ENCODE measurements around the gene AMH.

The AMH gene

DNA sequence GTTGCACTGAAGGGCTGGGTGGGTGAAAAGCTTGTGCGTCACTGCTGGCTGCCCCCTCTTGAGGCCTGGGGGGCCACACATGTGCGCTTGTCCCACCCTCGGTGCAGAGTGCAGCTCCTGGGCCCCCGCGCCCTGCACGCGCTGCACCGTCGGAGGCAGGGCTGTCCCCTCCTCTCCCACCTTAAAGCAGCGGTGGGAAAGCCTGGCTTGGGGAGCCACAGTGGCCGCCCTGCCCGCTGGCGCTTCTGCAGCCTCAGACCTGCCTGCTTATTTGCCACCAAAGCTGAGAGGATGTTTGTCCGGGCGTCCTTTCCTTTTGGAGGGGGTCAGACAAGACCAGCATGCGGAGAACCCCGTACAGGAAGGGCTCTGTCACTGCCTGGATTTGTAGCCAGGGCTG lies 39.7 kb upstream of the AMH start:
- TF ChIP-seq, protein P1, sequence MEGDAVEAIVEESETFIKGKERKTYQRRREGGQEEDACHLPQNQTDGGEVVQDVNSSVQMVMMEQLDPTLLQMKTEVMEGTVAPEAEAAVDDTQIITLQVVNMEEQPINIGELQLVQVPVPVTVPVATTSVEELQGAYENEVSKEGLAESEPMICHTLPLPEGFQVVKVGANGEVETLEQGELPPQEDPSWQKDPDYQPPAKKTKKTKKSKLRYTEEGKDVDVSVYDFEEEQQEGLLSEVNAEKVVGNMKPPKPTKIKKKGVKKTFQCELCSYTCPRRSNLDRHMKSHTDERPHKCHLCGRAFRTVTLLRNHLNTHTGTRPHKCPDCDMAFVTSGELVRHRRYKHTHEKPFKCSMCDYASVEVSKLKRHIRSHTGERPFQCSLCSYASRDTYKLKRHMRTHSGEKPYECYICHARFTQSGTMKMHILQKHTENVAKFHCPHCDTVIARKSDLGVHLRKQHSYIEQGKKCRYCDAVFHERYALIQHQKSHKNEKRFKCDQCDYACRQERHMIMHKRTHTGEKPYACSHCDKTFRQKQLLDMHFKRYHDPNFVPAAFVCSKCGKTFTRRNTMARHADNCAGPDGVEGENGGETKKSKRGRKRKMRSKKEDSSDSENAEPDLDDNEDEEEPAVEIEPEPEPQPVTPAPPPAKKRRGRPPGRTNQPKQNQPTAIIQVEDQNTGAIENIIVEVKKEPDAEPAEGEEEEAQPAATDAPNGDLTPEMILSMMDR (IDR thresholded peaks at IDR 0.05) = no peak

DNA sequence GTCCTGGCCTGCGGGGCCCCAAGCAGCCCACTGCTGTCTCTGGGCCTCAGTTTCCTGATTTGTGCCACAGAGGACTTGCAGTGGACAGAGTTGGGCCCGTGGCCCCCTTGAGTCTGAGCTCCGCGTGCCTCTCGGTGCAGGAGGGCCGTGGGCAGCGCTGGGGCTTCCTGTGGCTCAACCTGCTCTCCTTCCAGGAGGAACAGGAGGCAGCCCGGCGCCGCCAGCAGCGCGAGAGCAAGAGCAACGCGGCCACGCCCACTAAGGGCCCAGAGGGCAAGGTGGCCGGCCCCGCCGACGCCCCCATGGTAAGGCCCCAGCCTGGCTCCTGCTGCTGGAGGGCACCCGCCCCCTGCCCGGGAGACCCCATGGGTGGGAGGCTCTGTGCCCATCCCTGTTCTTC lies 38.9 kb upstream of the AMH start:
- TF ChIP-seq, protein P1 (IDR thresholded peaks at IDR 0.05) = no peak

DNA sequence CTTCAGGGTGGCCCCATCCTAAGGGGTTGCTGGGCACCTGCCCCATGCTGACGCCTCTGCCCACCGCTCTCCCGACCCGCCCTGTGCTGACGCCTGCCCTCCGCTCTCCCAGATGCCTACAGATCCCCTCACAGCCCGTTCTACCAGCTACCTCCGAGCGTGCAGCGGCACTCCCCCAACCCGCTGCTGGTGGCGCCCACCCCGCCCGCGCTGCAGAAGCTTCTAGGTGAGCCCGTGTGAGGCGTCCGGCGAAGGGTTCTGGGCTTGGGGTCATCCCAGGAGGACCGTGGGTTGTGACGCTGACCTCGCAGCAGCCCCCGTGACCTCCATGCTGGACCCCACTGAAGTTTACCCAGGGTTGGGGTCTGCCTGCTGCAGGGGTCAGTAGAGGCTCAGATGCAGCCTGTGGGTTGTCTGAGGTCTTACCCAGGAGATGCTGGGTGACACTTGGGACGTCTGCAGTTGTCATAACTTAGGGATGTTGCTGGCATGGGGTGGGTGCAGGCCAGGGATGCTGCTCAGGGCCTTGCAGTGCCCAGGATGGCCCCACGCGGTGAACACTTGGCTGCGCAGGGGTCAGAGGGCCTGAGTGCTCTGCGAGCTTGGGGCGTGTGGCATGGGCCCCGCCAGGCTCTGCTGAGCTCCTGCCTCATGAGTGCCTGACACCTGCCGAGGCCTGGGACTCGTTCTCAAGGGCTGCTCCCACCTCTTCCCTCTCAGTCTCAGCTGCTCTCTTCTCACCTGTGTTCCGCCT lies 38.0 kb upstream of the AMH start:
- TF ChIP-seq, protein P1 (IDR thresholded peaks at IDR 0.05) = no peak

DNA sequence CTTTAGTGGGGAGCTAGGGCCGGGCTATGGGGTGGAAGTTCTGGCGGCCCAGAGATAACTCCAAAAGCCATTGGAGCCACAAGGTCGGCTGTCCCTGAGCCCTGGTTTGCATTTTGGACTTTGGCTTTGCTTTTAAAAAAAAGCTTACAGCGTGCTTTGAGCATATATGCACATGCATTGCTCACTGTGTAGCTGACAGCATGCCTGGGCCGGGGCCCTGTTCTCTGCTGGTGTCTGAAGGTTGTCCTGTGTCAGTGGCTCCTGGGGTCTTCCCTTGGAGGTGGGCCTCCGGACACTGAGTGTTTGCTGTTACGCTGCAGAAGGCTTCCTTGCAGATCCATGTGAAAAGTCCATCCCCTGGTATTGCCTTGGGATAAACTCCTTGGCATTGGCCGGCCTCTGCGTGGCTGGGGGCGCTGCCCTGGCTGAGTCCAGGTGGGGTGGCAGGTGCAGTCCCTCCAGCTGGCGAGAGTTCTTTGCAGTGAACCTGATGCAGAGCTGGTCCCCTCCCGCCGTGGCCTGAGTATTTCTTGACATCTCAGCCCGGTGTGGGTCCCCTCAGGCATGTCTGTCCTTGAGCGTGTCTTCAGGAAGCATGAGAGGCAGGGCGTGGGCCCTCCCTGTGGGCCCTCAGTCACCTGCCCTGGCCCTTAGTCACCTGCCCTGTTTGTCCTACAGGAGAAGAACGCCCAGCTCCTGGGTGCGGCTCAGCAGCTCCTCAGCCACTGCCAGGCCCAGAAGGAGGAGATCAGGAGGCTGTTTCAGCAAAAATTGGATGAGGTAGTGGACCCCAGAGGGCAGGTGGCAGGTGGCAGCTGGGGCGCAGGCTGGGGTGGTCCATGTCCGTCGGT lies 36.0 kb upstream of the AMH start:
- TF ChIP-seq, protein P1 (IDR thresholded peaks at IDR 0.05) = no peak

DNA sequence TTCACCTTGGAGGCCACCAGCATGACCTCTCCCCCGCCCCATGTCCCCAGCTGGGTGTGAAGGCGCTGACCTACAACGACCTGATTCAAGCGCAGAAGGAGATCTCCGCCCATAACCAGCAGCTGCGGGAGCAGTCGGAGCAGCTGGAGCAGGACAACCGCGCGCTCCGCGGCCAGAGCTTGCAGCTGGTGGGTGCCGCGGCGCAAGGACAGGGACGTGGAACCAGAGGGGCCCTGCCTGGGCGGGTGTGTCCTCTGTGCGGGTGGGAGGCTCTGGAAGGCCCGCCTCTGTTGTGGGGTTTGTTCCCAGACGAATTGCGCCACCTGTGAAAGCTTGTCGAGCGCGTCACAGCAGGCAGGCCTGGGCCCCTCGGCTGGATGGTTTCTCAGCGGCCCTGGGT lies 35.3 kb upstream of the AMH start:
- TF ChIP-seq, protein P1 (IDR thresholded peaks at IDR 0.05) = no peak

DNA sequence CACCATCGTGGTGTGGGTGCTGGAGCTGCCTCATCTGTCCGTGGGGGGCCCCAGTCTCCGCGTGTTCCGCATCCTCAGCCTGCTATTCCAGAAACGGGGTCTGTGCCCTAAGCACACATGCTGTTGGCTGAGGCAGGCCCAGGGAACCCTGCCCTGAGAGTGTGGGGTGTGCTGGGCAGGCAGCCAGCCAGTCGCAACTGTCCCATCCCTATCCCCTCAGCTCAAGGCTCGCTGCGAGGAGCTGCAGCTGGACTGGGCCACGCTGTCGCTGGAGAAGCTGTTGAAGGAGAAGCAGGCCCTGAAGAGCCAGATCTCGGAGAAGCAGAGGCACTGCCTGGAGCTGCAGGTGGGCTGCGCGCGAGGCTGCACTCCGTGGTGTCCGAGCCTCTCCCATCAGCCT lies 34.9 kb upstream of the AMH start:
- TF ChIP-seq, protein P1 (IDR thresholded peaks at IDR 0.05) = no peak

DNA sequence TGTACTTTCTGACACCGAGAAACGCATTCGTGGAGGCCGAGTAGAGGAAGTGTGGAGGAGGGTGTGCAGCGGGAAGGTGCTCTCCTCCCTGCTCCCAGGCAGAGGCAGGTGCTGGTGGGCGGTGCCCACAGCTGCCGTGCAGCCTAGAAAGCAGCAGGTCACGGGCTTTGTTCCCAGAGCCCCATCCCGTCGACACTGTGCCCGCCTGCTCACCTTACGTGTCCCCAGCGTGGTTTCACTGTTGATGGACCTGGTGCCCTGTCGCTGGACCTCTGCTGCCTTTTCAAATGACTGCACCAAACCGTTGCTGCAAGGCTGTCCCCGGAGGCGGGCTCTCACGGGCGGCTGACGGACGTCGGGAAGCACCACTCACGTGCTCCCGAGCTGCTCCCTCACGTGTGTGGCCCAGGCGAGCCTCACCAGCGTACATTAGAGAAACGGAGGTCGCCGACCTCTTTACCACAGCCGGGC lies 33.8 kb upstream of the AMH start:
- TF ChIP-seq, protein P1 (IDR thresholded peaks at IDR 0.05) = no peak
